Ishikawa (cell line): ENCODE data around the gene RGL3.

ENCODE experiments used
- CEBPB ChIP-seq: IDR thresholded peaks from 2 replicates; pipeline ENCODE4 v1.6.1; 2012
- CREB1 ChIP-seq: IDR thresholded peaks from 2 replicates; pipeline ENCODE4 v1.6.1; 2012; ENCODE audit warnings: low read depth
- EGR1 ChIP-seq: IDR thresholded peaks from 2 replicates; pipeline ENCODE4 v1.6.1; 2012
- EP300 ChIP-seq: IDR thresholded peaks from 2 replicates; pipeline ENCODE4 v1.6.1; 2012; ENCODE audit warnings: borderline replicate concordance
- FOXM1 ChIP-seq: IDR thresholded peaks from 2 replicates; pipeline ENCODE4 v1.6.1; 2012; ENCODE audit warnings: low read depth, borderline replicate concordance
- NFIC ChIP-seq: IDR thresholded peaks from 2 replicates; pipeline ENCODE4 v1.6.1; 2012
- RAD21 ChIP-seq: IDR thresholded peaks from 2 replicates; pipeline ENCODE4 v1.6.1; 2012; ENCODE audit warnings: low read depth
- REST ChIP-seq: IDR thresholded peaks from 2 replicates; pipeline ENCODE4 v1.6.1; 2012; ENCODE audit warnings: low read depth, mild to moderate bottlenecking
- TAF1 ChIP-seq: IDR thresholded peaks from 2 replicates; pipeline ENCODE4 v1.6.1; 2012; ENCODE audit warnings: low read depth, mild to moderate bottlenecking
- TCF12 ChIP-seq: IDR thresholded peaks from 2 replicates; pipeline ENCODE4 v1.6.1; 2012; ENCODE audit warnings: low read depth
- TEAD4 ChIP-seq: IDR thresholded peaks from 2 replicates; pipeline ENCODE4 v1.6.1; 2012
- USF1 ChIP-seq: IDR thresholded peaks from 2 replicates; pipeline ENCODE4 v1.6.1; 2012
- YY1 ChIP-seq: IDR thresholded peaks from 2 replicates; pipeline ENCODE4 v1.6.1; 2012; ENCODE audit warnings: low read depth
- ZBTB7A ChIP-seq: IDR thresholded peaks from 2 replicates; pipeline ENCODE4 v1.6.1; 2012; ENCODE audit warnings: low read depth
- TF ChIP-seq, protein P1 (sequence below): IDR thresholded peaks from 2 replicates; pipeline ENCODE4 v1.6.1; 2012

Gene RGL3

DNA sequence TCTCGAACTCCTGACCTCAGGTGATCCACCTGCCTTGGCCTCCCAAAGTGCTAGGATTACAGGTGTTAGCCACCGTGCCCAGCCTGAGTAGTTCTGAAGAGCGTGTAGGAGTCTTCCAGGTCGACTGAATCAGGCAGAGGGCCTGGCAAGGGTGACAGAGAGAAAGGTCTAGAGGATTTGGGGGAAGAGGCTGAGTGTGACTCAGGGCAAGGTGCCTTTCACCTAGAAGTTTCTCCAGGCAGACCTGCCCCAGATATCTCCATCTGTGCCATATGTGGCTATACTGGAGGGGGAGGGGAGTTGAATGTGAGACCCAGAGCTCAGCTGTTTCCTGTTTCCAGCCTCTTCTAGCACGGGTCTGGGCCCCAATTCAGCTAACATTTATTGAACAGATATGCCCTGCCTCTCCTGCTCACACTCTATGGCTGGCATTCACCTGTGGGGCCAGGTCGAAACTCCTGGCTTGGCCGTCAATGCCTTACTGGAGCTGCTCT is 71.5 kb downstream of the RGL3 start:
- TF ChIP-seq REST (no peak), TCF12 (no peak), CREB1 (no peak), USF1 (no peak), CEBPB (no peak), NFIC (no peak), EP300 (no peak), TEAD4 (no peak), TAF1 (no peak), ZBTB7A (no peak), FOXM1 (no peak), EGR1 (no peak), YY1 (no peak)
- TF ChIP-seq, protein P1, sequence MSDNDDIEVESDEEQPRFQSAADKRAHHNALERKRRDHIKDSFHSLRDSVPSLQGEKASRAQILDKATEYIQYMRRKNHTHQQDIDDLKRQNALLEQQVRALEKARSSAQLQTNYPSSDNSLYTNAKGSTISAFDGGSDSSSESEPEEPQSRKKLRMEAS: no peak

GRCh38 chr19:11346104-11346940 is 72.8 kb downstream of the RGL3 start, which contains the start of the genes CCDC159 and TMEM205:
CCDC159 (plus strand) TSS chr19:11346519; CDS start chr19:11346607, 88 bp downstream.
TMEM205 (minus strand) TSS chr19:11346268; CDS start chr19:11345619, 649 bp downstream.
- TF ChIP-seq FOXM1 (no peak), EGR1 (no peak), REST (0 out of 2 replicates have a peak, but pooled peaks have one; percentile 17), YY1 (peak; percentile 48; the same call in 1 of the 2 replicates), EP300 (0 out of 2 replicates have a peak, but pooled peaks have one; percentile 37), TEAD4 (peak; percentile 67), TAF1 (no peak; the same call in none of the 2 replicates), CREB1 (peak; percentile 70), RAD21 (peak; percentile 30; the same call in 1 of the 2 replicates), NFIC (peak; percentile 9; the same call in 1 of the 2 replicates), CEBPB (peak; percentile 97), ZBTB7A (peak; percentile 98), TCF12 (peak; percentile 75), USF1 (peak; percentile 64)
- TF ChIP-seq, protein P1: peak; percentile 95

GRCh38 chr19:11345122-11345803 is 73.9 kb downstream of the RGL3 start:
- TF ChIP-seq EGR1 (no peak), TEAD4 (0 out of 2 replicates have a peak, but pooled peaks have one; percentile 22), YY1 (no peak; the same call in 1 of the 2 replicates), CEBPB (no peak), FOXM1 (no peak), CREB1 (no peak), TCF12 (no peak), REST (no peak), NFIC (peak; percentile 56; the same call in 1 of the 2 replicates), EP300 (no peak), TAF1 (no peak)
- TF ChIP-seq, protein P1: no peak
